Activated CD4-positive, alpha-beta T cell treated with anti-CD3 and anti-CD28 coated beads, Interleukin-2, amount 10 ng/mL, durations not matched to agents 24 days and 14 days (primary cell): ENCODE results near the gene MYRF. TPM values are rescaled to one million over a fixed set of nuclear protein-coding genes. Genes with fewer than 3 reads are reported as not detected.

ENCODE experiments used
- DNase-seq: peaks from one replicate; pipeline ENCODE4 v3.0.0; 2022
- H3K27ac Mint-ChIP-seq: one replicate; pipeline ENCODE4 v1.8.0; 2022; ENCODE audit warnings: mild to moderate bottlenecking, mixed read lengths
- H3K27me3 Mint-ChIP-seq: one replicate; pipeline ENCODE4 v1.8.0; 2022; ENCODE audit warnings: mixed read lengths
- H3K36me3 Mint-ChIP-seq: one replicate; pipeline ENCODE4 v1.8.0; 2022; ENCODE audit warnings: low read depth, mild to moderate bottlenecking, mixed read lengths
- H3K4me1 Mint-ChIP-seq: one replicate; pipeline ENCODE4 v1.8.0; 2021; ENCODE audit warnings: mixed read lengths
- H3K4me3 Mint-ChIP-seq: one replicate; pipeline ENCODE4 v1.8.0; 2022; ENCODE audit warnings: mild to moderate bottlenecking, moderate library complexity, mixed read lengths
- H3K9me3 Mint-ChIP-seq: one replicate; pipeline ENCODE4 v1.8.0; 2021; ENCODE audit warnings: mixed read lengths
- intact Hi-C: fragments of 100-400 bp; cut with micrococcal nuclease; formaldehyde crosslinking; loops from one replicate; pipeline ENCODE4 v1.15.1; 2023
- total RNA-seq: library from RNA; stranded (reverse); gene quantifications from 2 replicates; pipeline ENCODE4 v1.2.3, GENCODE V29; 2022

MYRF gene
- total RNA-seq, 1 donor from 2014 or later = 1.2 TPM

- peaks cover 20% of the 10 kb centered on the region for H3K4me1 Mint-ChIP-seq
- H3K27me3 Mint-ChIP-seq = peaks cover 2% of the 10 kb centered on the region
- DNase-seq = peak; percentile 95
- no peaks in the 10 kb centered on the region for H3K9me3 Mint-ChIP-seq
- peak within 1 kb of the TSS; percentile 97 for H3K4me3 Mint-ChIP-seq
- intact Hi-C loops = loop anchor here (1.0 to 2.0 kb wide), 3 partner anchors 10 to 74 kb away; partner anchors contain the start of gene FADS3
- peaks cover 35% of the 10 kb centered on the region for H3K36me3 Mint-ChIP-seq
- peak within 1 kb of the TSS; percentile 94 for H3K27ac Mint-ChIP-seq
These were observed 64.5 kb downstream of the MYRF start, which contains the start of gene FADS1 for GRCh38 chr11:61816736-61817455. TSS of gene FADS1 (minus strand) at chr11:61817003. CDS start at chr11:61816929, 74 bp downstream.

GRCh38 chr11:61817471-61818202 is 65.2 kb downstream of the MYRF start:
- no peaks in the 10 kb centered on the region for H3K9me3 Mint-ChIP-seq
- peaks cover 2% of the 10 kb centered on the region for H3K27me3 Mint-ChIP-seq
- H3K4me1 Mint-ChIP-seq = peaks cover 18% of the 10 kb centered on the region
- H3K27ac Mint-ChIP-seq = peak overlapping the region; percentile 34
- intact Hi-C loops = loop anchor here (1.0 to 2.0 kb wide), 2 partner anchors 10 to 17 kb away; no protein-coding TSS in a partner anchor
- DNase-seq = no peak
- peak overlapping the region; percentile 97 for H3K4me3 Mint-ChIP-seq
- peaks cover 28% of the 10 kb centered on the region for H3K36me3 Mint-ChIP-seq

GRCh38 chr11:61820174-61820573 is 67.7 kb downstream of the MYRF start:
- H3K27ac Mint-ChIP-seq = no peak overlapping the region
- intact Hi-C loops = loop anchor here (10.0 kb wide), 2 partner anchors 385 to 735 kb away; partner anchors contain the start of gene SDHAF2
- no peak overlapping the region for H3K4me3 Mint-ChIP-seq
- no peaks in the 10 kb centered on the region for H3K9me3 Mint-ChIP-seq
- peaks cover 2% of the 10 kb centered on the region for H3K27me3 Mint-ChIP-seq
- no peak for DNase-seq
- H3K36me3 Mint-ChIP-seq = peaks cover 11% of the 10 kb centered on the region
- H3K4me1 Mint-ChIP-seq = peaks cover 10% of the 10 kb centered on the region

- DNase-seq = no peak
- intact Hi-C loops = loop anchor here (1.0 to 10.0 kb wide), 4 partner anchors 8 to 728 kb away; partner anchors contain the start of genes FADS1 and SDHAF2
- H3K27ac Mint-ChIP-seq = peak overlapping the region; percentile 95
- H3K4me1 Mint-ChIP-seq = peaks cover 38% of the 10 kb centered on the region
- no peaks in the 10 kb centered on the region for H3K9me3 Mint-ChIP-seq
- H3K27me3 Mint-ChIP-seq = no peaks in the 10 kb centered on the region
- H3K36me3 Mint-ChIP-seq = peaks cover 23% of the 10 kb centered on the region
- peak overlapping the region; percentile 92 for H3K4me3 Mint-ChIP-seq
These were observed 74.6 kb downstream of the MYRF start for GRCh38 chr11:61826930-61827570.

- intact Hi-C loops = loop anchor here (1.0 to 10.0 kb wide), 5 partner anchors 8 to 727 kb away; partner anchors contain the start of genes FADS1, FEN1, SDHAF2 and TMEM258
- no peaks in the 10 kb centered on the region for H3K27me3 Mint-ChIP-seq
- no peaks in the 10 kb centered on the region for H3K9me3 Mint-ChIP-seq
- peak within 1 kb of the TSS; percentile 95 for H3K27ac Mint-ChIP-seq
- peak; percentile 98 for DNase-seq
- peaks cover 23% of the 10 kb centered on the region for H3K36me3 Mint-ChIP-seq
- peaks cover 44% of the 10 kb centered on the region for H3K4me1 Mint-ChIP-seq
- H3K4me3 Mint-ChIP-seq = peak within 1 kb of the TSS; percentile 92
These were observed 75.3 kb downstream of the MYRF start, which contains the start of gene FADS2 for GRCh38 chr11:61827571-61828378. TSS of gene FADS2 (plus strand) at chr11:61828300. CDS start at chr11:61828391, 91 bp downstream.

- Mint-ChIP-seq H3K27ac (peak overlapping the region; percentile 95), H3K36me3 (peaks cover 22% of the 10 kb centered on the region), H3K4me3 (peak overlapping the region; percentile 92), H3K27me3 (no peaks in the 10 kb centered on the region), H3K9me3 (no peaks in the 10 kb centered on the region), H3K4me1 (peaks cover 49% of the 10 kb centered on the region)
- intact Hi-C loops = loop anchor here (1.0 to 10.0 kb wide), 3 partner anchors 36 to 726 kb away; partner anchors contain the start of genes FEN1, SDHAF2 and TMEM258
- no peak for DNase-seq
These were observed 75.9 kb downstream of the MYRF start for GRCh38 chr11:61828379-61828628.

GRCh38 chr11:61828629-61829407 is 76.4 kb downstream of the MYRF start:
- peaks cover 55% of the 10 kb centered on the region for H3K4me1 Mint-ChIP-seq
- H3K4me3 Mint-ChIP-seq = peak overlapping the region; percentile 92
- no peaks in the 10 kb centered on the region for H3K27me3 Mint-ChIP-seq
- no peaks in the 10 kb centered on the region for H3K9me3 Mint-ChIP-seq
- DNase-seq = peak; percentile 90
- peaks cover 25% of the 10 kb centered on the region for H3K36me3 Mint-ChIP-seq
- peak overlapping the region; percentile 95 for H3K27ac Mint-ChIP-seq
- intact Hi-C loops = loop anchor here (1.0 to 10.0 kb wide), 3 partner anchors 37 to 726 kb away; partner anchors contain the start of genes FEN1, SDHAF2 and TMEM258

GRCh38 chr11:61829806-61830205 is 77.4 kb downstream of the MYRF start:
- no peaks in the 10 kb centered on the region for H3K9me3 Mint-ChIP-seq
- H3K27ac Mint-ChIP-seq = no peak overlapping the region
- no peaks in the 10 kb centered on the region for H3K27me3 Mint-ChIP-seq
- H3K4me1 Mint-ChIP-seq = peaks cover 58% of the 10 kb centered on the region
- H3K4me3 Mint-ChIP-seq = peak overlapping the region; percentile 92
- intact Hi-C loops = loop anchor here (5.0 to 10.0 kb wide), 4 partner anchors 137 to 725 kb away; partner anchors contain the start of genes FTH1, INCENP and SDHAF2
- no peak for DNase-seq
- peaks cover 27% of the 10 kb centered on the region for H3K36me3 Mint-ChIP-seq

GRCh38 chr11:61830237-61831105 is 78.0 kb downstream of the MYRF start:
- Mint-ChIP-seq H3K27ac (peak overlapping the region; percentile 78), H3K27me3 (no peaks in the 10 kb centered on the region), H3K9me3 (no peaks in the 10 kb centered on the region), H3K36me3 (peaks cover 27% of the 10 kb centered on the region), H3K4me1 (peaks cover 61% of the 10 kb centered on the region), H3K4me3 (peak overlapping the region; percentile 92)
- no peak for DNase-seq
- intact Hi-C loops = loop anchor here (5.0 kb wide), 2 partner anchors 137 to 292 kb away; partner anchors contain the start of genes FTH1 and INCENP

GRCh38 chr11:61832207-61832606 is 79.8 kb downstream of the MYRF start:
- no peak for DNase-seq
- H3K4me3 Mint-ChIP-seq = peak overlapping the region; percentile 92
- peak overlapping the region; percentile 93 for H3K27ac Mint-ChIP-seq
- no peaks in the 10 kb centered on the region for H3K27me3 Mint-ChIP-seq
- peaks cover 55% of the 10 kb centered on the region for H3K4me1 Mint-ChIP-seq
- H3K36me3 Mint-ChIP-seq = peaks cover 26% of the 10 kb centered on the region
- intact Hi-C loops = loop anchor here (5.0 kb wide), 2 partner anchors 135 to 290 kb away; partner anchors contain the start of genes FTH1 and INCENP
- H3K9me3 Mint-ChIP-seq = no peaks in the 10 kb centered on the region

GRCh38 chr11:61832754-61833153 is 80.3 kb downstream of the MYRF start:
- Mint-ChIP-seq H3K27me3 (no peaks in the 10 kb centered on the region), H3K4me3 (peak overlapping the region; percentile 43), H3K27ac (peak overlapping the region; percentile 93), H3K36me3 (peaks cover 29% of the 10 kb centered on the region), H3K4me1 (peaks cover 54% of the 10 kb centered on the region), H3K9me3 (no peaks in the 10 kb centered on the region)
- DNase-seq = no peak
- intact Hi-C loops = loop anchor here (5.0 kb wide), 2 partner anchors 135 to 290 kb away; partner anchors contain the start of genes FTH1 and INCENP
